DMS114 treated with DMSO at 0.1 percent for 48 hours (cell line): ENCODE data around the gene ZMYND19.
A peak's percentile ranks its signal among the peaks of the same experiment; 100 is the strongest.
"Not testable (repeated sequence)": the region's sequence is repeated elsewhere in the genome, so short reads cannot be mapped to it uniquely, and the experiment has no call there.

Experiments used
- DNase-seq: peaks from one replicate; lab custom pipeline; 2025; ENCODE audit not compliant: unreplicated experiment; lab: John Stamatoyannopoulos, UW

ZMYND19 gene

DNA sequence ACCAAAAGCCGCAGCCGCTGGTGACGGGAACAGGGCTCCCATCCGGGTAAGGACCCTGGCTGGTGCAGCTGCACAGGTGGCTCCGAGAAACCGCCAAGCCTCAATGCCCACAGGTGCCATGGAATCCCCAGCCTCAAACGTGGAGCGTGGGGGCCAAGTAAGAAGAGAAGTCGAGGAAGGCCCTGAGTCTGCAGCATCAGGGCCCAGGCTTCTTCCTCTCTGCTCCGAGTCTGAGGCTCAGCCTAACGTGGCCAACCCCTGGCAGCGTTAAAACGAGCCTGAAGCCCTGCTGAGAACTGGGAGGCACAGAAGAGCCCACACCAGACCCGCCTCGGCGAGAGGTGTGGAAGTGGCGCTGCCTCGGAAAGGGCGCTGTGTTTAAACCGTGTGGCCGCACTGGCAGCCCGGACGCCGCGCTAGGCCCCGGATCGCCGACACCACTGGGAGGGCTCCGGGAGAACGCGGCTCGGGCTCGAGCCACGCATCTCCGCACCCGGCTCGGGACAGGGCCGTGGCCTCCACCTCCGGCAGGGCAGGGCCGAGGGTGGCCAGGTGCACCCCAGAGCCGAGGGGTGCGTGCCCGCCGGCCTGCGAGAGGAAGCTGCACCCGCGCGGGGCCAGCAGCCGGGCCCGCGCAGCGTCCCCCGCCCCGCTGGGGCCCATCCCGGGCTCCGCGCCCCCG is 730 bp downstream of the ZMYND19 start:
- DNase-seq: no peak

DNA sequence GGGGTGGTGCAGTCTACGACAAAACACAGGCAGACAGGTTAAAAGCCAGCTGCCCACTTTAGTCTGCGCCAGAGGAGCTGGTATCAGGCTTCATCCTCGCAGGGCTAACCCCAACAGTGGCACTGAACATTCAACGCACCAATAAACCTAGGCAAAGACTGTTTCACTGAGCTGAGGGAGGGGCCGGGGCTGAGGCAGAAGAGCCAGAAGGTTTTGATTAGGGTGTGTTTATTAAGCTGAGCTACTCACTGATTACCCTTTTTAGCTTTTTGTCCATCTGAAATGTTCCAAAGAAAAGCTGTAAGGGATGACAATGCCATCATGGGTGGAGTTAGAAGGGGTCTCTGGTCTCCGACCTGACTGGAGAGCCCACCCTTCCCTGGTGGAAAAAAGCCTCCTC is 1.4 kb downstream of the ZMYND19 start:
- DNase-seq: no peak

DNA sequence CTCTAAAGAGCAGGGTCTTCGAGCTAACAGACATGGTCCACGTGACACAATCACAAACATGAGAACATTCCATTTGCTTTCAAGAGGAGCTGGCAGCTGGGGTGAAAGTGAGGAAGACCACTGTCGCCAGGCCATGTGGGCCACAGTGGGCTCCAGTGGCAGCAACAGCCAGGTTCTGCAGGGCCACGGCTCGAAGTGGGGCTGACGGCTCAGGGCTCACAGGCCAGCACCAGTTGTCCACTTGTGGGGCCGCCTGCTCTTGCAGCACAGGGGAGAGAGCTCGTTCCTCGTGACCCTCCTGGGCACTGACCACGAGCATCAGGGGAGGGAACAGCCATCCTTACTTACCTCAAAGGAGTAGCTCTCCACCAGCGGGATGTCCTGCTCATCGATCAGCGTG is 2.0 kb downstream of the ZMYND19 start:
- no peak for DNase-seq

DNA sequence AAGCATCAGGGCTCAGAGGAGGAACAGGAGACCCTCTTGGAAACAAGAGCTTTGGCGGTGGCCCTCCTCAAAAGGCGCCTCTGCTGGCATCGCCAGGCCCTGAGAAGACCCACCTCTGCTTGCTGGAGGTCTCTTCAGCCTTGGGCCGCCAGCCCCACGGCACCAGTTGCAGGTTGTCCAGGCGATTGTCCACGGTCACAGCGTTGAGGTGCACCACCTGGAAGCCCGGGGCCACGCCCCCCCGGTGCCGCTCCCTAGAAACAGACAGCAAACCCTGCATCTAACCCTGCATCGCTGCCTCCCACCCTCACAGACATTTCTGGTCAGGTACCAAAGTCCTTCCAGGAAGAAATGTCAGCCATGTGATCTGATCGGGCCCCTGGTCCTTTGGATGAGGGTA is 3.5 kb downstream of the ZMYND19 start:
- DNase-seq: no peak

DNA sequence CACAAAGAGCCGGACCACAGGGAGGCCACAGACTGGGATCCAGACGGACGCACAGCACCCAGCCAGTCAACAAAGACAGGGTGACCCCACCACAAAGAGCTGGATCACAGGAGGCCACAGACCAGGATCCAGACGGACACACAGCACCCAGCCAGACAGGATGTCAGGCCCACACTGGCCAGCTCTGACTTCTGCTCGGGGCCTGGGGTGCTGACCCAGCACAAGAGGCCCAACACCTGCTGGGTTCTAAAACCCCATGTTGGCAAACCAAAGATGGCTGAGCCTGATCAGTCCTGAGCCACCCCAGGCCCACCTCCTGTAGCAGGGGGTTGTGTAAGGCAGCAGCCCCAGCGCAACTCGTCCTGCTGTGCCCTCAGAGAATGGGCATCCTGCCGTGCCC is 6.4 kb downstream of the ZMYND19 start:
- DNase-seq: no peak

DNA sequence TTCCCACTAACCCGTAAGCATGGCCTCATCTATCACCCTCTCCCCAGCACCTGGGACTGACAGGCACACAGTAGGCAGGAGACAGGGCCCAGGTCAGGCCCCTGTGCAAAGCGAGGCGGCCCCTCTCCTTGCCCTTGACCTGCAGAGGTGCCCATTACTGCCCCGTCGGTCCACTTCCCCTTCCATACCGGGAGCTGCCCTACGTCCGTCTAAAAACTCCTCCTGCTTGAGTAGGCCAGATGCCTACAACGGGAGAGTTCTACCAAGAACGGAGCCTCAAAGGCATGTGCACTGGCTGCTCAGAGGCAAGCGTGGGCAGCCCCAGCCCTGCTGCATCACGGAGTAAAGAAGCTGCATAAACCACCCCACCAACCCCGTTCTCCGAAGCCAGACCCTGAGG is 7.0 kb downstream of the ZMYND19 start:
- no peak for DNase-seq

DNA sequence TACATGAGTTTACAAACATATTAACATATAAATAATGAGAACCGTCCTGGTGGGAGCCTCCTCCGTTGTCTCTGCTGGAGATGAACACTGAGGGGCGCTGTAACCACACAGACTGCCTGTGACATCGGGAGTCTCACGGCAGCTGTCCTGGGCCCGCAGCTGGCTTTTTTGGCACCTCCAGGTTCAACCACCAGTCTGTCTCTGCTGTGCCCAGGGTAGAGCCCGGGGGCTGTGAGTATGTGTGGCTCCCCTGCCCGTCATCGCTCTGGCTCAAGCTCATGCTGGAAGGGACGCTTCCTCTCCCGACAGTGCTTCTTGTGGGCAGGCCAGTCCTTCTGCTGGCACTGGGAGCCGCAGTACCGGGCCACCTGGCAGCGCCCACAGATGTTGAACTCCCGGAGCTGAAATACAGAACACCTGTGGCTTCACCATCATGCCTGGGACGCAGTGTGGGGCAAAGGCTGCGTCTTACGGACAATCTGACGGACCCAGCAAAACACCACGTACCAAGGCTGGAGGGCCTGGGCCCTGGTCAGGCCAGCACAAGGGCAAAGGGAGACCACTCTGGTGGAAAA is 7.9 kb downstream of the ZMYND19 start:
- DNase-seq: no peak

DNA sequence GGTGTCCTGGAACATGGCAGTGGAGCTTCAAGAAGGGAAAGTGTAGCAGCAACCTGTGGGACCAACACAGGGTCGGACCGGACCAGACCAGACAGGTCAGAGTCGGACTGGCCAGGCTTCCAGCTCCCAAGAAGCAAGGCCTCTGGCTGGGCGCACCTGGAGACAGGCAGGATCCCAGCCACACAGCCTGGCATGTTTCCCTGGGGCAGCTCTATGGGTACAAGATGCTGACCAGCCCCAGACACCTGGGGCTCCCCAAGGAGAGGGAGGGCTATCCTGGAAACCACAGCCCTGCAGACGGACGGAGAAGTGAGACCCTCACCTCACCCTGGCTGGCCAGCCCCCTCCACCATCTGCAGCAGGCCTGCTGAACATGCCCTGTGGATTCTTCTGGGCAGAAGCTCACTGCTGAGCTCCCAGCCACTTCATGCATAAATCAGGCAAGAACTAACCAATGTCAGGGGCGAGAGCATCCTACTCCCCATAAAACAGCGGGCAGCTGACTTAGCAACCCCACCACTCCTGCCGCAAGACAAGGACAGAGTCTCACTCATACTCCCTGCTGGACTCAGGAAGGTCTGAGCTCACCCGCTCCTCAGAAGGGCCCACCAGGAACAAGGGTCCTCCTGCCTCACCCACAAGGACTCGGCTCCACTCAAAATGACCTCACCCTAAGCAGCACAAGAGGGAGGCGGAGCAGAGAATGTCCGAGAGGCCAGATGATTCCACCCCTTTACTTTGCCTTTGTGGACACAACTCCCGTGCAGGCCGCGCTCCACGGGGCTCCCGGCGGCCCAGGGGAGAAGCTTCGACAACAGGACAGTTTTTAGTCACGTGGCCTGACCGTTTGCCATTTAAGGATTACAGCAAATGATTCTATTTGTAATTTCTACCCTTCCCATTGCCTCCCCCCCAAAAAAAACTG is 8.7 kb downstream of the ZMYND19 start:
- no peak for DNase-seq

DNA sequence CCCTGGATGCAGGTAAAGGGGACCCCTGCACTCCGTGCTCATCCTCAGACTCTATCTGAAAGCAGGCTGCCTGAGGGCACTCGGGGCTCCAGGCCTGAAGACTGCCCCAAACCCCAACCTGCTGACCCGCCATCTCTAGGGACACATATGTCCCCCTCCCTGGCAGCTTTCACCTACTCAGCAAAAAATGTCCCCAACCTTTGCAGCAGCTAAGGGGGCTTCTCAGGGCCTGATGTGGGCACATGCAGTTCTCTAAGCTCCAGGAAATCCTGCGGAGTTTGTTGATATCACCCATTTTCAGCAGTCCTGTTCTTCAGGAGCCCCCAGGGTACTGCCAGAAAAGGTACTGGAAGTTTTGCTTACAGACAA is 9.4 kb downstream of the ZMYND19 start:
- DNase-seq: no peak

DNA sequence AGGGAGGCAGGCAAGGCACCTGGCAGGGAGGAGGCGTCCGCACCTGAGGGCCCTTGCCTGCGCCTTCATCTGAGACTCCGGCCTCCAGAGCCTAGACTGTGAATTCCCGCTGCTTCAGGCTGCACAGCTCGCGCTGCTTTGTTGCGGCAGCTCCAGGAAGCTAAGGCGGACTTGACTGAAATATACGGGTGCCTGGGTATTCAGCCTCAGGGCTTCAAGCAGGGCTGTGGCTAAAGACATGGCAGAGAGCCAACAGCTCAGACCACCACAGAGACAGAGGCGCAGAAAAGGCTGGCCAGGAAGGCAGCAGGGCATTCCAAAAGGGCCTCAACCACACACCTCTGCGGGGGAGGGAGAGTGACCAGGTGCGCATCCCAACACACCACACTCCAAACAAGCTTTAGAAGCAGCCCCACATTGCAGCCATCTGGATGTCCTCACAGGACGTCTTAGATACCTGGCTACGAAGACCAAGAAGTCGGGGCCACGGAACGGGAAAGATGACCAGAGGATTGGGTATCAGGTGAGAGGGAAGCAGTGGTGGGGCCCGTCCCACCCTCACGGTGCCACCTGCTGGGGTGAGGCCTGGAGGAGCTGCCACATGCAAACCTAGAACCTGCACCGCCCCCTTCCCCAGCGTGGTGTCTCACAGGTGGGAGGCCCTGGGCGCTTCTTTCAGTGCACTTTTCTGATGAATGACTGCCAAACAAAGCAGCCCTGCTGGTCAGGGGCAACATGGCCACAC is 9.9 kb downstream of the ZMYND19 start:
- no peak for DNase-seq

DNA sequence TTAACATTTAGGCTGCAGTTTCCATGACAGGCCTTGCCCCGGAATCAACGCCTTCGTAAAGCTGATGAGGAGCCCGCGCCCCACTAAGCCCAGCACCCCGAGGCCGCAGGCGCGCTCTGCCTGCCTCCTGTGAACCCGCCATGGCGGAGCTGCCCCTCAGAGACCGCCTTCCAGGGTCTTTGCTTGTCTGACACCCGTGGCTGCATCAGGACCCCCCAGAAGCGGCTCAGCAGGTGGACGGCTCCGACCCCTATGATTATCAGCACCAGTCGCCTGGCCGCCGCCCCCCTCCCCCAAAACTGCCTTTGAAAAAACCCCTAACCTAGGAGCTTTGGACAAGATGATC is 11.1 kb downstream of the ZMYND19 start:
- DNase-seq: no peak

DNA sequence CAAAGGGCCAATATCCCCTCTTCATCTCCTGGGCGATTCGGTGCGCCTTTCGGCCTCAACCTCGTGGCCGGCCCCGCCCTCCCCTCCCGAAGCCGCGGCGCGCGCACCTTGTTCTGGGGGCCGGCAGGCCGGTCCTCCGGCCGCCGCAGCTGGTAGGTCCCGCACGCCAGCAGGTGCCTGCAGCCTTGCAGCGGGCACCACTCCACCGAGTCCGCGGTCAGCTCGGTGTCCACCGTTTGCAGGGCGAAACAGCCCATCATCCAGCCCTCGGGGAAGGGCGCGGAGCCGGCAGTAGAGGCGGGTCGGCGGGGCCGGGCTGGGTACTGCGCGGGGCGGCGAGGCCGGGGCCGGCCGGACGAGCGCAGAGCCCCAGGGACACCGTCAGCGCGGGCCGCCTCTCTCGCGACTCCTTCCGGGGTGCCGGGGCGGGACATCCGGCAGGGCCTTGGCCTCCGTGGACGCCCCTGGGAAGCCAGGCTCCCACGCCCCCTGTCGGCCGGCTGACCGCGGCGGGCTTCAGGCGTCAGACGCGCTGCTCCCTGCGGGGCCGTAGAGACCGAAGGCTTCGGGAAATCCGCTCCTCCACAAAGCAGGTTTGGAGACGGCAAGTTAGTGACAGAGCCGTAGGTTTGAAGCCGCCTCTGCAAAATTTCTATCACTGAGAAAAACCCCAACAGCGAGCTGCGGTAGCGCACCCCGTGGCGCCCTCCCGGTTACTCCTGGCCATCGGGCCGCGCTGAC is 11.6 kb downstream of the ZMYND19 start, which contains the start of gene DPH7:
DPH7 (minus strand) TSS at position 408 of the 741 bp plus-strand sequence; CDS start at position 260, 148 bp downstream.
- peak; percentile 76 for DNase-seq

DNA sequence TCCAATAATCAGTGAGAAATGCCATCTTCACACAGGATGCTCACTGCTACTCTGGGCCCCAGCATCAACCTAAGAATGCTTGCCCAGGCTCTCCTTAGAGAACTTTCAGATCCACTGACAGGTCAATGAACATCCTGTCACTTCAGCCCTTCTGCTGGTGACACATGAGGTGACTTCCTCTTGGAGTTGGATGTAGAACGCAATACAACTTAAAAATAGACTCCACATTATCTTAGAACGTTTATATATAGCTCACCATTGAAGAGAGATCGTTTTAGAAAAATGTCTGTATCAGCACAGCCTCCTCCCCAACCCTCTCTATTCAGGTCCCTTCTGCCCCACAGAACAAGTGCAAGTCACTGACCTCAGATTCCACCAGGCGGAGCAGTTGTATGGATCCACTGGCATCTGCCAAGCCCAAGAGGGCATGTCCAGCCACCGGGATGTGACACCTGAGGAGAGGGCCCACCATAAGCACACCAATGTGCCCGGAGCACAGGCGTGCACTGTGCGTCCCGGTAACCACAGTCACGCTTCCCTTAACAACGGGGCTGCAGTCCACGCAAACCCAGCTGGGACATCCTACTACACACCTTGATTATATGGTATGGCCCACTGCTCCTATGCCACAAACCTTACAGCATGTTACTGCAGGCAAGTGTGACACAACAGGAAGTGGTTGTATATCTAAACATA is 14.4 kb downstream of the ZMYND19 start:
- no peak for DNase-seq

DNA sequence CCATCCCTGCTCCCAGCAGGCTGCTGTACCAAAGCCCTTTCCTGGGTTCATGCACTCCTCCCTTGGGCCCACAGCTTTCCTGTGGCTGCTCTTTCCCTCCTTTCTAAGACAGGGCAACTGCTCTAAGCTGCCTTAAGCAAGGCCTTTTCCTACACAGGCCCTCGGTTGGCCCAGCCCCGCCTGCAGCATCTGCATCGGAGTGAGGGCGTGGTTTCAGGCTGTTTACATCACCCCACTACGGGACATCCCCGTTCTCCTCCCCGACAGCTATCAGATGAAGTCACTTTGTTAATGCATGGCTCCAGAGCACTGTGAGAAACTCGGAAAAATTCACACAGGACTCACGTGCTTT is 15.0 kb downstream of the ZMYND19 start:
- no peak for DNase-seq

DNA sequence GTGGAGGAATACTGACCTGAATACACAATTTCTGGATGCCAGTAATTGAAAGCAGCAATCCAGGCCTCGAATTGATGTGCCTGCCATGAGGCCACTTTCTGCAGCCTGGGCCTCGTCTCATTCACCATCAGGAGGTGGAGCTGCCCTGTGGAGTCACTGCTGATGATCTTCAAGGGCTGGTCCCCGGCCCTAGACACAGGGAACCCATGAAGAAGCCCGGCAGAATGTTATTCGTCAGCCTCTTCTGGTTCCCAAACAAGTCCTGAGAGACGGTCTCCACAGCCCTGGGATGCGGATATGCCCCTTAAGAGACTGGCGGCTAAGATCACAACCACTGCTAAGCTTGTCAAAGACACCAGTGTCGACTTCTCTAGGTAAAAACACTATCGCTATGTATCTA is 16.1 kb downstream of the ZMYND19 start:
- DNase-seq: no peak

DNA sequence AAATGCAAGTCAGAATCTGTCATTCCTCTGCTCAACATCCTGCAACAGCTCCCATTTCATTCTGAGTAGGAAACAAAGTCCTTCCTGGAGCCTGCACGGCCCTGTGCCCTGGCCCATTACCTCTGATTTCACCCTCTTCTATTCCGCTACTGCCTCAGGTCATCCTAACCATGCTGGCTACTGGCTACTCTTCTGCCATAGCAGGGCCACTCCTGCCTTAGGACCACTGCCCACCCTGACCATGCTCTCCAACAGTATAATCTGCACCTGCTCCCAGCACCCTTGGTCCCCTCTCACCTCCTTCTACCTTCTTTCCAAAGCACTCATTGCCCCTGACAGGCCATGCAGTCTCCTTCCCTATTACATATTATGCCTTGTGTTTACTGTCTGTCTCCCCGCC is 19.7 kb downstream of the ZMYND19 start:
- no peak for DNase-seq

DNA sequence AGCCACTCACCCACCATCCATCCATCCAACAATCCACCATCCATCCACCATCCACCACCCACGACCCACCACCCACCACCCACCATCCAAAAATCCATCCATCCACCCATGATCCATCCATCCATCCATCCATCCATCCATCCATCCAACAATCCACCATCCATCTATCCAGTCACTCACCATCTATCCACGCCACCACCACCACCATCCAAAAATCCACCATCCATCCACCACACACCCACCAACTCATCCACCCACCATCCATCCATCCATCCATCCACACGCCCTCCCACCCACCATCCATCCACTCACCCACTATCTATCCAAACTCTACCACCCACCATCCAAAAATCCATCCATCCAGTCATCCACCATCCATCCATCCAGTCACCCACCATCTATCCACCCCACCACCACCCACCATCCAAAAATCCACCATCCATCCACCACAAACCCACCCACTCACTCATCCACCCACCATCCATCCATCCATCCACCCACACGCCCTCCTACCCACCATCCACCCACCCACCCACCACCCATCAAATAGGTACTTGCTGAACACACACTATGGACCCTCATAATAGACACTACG is 20.6 kb downstream of the ZMYND19 start:
- no peak for DNase-seq

DNA sequence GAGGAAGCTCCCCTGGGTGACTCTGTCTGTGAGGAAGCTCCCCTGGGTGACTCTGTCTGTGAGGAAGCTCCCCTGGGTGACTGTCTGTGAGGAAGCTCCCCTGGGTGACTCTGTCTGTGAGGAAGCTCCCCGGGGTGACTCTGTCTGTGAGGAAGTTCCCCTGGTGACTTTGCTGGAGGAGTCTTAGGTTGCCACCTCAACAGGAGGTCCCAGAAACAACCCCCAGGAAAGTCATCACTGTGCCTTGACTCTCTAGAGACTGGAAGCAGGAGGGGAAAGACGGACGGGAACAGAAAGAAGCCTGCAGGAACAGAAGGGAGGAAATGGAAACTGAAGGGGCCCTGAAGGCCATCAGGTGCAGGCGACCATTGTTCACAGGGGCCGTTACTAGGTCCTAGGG is 21.9 kb downstream of the ZMYND19 start:
- not testable (repeated sequence) for DNase-seq

DNA sequence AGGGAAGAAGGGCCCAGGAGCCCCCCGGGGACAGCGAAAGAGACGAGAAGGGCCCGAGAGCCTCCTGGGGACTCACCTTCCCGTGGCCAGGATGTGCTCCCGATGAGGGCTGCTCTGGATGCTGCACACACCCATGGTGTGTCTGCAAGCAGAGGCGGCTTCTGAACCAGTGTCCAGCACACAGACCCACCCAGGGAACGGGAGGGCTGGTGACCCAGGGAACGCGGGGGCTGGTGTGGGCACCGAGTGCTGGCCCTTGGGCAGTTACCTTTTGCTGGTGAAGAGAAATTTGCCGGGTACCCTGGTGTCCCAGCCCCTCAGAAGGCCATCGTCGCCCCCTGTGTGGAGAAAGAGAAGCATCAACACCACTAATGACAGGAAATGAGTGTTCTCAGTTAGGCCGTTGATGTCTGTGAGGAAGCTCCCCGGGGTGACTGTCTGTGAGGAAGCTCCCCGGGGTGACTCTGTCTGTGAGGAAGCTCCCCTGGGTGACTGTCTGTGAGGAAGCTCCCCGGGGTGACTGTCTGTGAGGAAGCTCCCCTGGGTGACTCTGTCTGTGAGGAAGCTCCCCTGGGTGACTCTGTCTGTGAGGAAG is 25.4 kb downstream of the ZMYND19 start:
- DNase-seq: no peak
